Activated CD4-positive, alpha-beta T cell treated with anti-CD3 and anti-CD28 coated beads for 4 hours (primary cell): ENCODE measurements around the gene CHST8.
"Not testable (repeated sequence)": the region's sequence is repeated elsewhere in the genome, so short reads cannot be mapped to it uniquely, and the experiment has no call there.

Experiments
- DNase-seq, 2 donors: peaks; one replicate each; pipeline ENCODE4 v3.0.0-alpha.2; 2020

Gene CHST8

DNA sequence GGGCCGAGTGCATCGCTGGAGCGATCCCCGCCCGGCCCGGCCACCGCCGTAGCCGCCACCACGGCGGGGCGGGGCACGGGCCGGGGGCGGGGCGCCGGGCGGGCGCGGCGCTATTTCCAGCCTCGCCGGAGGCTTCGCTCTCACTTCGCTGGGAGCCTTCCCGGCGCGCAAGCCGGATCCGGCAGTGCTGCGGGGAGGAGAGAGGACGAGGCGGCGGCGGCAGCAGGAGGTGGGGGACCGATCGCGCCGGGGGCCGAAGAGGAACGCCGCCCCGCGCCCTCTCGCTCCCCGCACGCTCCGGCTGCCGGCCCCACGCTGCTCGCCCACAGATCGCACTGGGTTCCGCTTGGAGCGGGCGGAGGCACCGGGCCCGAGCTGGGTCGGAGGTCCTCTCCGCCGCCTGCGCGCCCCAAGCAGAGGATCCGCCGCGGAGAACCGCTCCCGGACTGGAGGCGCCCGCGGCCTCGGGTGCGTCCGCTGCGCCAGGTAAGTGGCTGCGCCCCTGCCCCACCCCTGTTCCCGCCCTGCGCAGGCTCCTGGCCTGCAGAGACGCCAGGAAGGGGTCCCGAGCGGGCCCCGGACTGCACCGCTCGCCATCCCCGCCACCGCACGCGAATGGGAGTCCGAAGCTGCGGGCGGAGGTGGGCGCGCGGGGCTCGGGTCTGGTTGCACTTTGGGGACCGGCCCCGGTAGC, at the start of gene CHST8:
TSS of gene CHST8 (plus strand) at position 143 of the 694 bp plus-strand sequence. CDS start 67,309 bp downstream, outside the sequence.
- no peak for DNase-seq

DNA sequence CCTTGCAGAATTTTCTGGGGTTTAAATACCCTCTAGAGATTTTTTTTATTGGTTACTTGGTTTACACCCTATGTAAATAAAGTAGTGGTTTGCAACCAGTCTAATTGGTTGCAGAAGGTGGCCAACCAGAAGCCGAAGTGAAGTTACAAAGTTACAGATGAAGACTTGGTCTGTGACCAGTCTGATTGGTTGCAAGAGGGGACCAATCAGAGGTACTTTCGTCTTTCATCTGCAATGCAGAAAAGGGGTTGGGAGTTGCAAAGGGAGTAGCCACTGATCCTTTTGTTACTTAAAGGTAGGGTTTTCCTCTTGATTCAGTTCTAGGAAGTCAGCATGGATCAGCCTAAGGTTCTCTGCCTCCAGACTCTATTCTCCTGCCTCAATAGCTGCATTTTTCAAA, 48.8 kb upstream of the CHST8 start:
- DNase-seq, result no peak

DNA sequence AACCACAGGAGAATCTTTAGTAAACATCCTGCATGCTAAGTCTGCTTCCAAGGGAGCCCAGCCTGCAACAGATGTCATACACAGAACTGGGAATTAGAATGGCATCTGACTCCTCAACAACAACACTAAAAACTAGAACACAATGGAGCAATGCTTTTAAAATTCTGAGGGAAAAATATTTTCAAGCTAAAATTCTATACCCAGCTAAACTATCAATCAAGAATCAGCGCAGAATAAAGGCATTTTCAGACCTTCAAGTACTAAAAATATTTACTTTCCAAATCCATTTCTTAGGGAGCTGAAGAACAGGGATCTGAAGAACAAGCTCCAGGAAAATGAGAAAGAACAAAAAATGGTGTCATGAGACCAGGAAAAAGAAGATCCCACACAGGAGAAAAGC, 46.9 kb upstream of the CHST8 start:
- DNase-seq, result no peak

DNA sequence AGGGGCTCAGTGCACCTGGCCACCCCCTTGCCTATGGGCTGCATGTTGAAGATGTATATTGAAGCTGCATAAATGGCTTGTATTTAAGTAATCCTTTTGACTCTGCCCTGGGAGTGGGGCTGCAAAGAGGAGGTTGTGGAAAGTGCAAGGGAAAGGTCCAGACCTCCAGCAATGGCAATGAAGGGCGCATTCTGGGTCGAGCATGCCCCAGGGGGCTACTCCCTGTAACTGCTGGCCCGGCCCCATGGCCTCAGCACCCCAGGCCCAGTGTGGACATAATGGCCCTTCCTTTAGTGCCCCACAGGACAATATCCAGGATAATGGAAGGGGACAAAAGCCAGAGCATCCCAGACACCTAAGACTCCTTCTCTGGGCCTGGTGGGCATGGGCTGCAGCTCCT, 43.1 kb upstream of the CHST8 start:
- no peak for DNase-seq

GRCh38 chr19:33580026-33580644, 41.6 kb upstream of the CHST8 start:
- DNase-seq, result no peak

- no peak for DNase-seq
Observed at GRCh38 chr19:33580645-33581037, 41.1 kb upstream of the CHST8 start.

DNA sequence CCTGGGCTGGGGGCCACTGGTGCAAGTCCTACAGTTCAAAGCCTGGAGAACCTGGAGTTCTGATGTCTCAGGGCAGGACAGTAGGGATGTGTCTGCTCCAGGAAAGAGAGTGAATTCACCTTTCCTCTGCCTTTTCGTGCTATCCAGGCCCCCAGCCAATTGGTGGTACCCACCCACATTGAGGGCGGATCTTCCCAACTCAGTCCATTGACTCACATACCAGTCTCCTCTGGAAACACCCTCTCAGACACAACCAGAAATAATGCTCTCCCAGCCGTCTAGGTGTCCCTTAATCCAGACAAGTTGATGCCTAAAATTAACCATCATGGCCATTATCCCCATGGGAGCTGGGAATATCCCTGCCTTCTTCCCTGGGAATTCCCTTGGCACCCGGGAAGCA, 38.8 kb upstream of the CHST8 start:
- DNase-seq, result no peak

GRCh38 chr19:33587150-33587549, 34.6 kb upstream of the CHST8 start:
- DNase-seq, result no peak

GRCh38 chr19:33590224-33590623, 31.5 kb upstream of the CHST8 start:
- DNase-seq, result no peak

DNA sequence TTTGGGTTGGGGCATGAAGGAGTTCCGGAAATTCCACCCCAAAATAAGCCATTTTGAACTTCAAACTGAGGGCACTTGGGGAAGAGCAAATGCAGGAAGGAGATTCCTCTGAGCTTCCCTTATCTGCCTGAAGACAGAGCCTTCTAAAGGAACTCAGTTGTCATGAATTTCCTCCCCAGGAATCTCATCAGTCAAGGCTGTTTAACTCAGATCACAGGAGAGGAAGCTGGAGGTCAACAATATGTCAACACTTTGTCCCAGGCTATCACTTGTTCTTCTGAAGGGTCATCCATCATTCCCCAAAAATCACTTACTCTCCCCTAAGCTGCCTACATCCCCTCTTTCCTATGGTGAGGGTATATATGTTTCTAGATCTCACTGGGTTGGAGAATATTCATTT, 26.0 kb upstream of the CHST8 start:
- DNase-seq, result no peak

- DNase-seq, result no peak
Observed at GRCh38 chr19:33601583-33601982, 20.2 kb upstream of the CHST8 start.

GRCh38 chr19:33602576-33603204, 19.1 kb upstream of the CHST8 start:
- DNase-seq, result no peak

- DNase-seq, result no peak
Observed at GRCh38 chr19:33603377-33603776, 18.4 kb upstream of the CHST8 start.

DNA sequence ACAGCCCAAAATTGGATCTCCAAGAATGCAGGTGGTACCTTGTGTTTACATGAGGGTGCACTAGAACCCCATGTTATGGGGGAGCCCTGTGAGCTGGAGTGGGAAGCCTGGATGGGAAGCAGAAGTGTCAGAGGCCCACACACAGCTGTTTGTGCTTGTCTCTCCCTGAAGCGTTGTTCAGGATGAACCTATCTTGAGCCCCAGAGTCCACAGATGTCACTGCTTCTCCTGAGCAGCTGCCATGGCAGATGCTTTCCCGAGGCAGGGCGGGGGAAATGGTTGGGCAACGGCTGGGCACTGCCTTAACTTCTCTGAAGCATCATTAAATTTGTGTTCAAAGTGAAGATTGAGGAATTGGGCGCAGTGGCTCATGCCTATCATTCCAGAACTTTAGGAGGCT, 17.1 kb upstream of the CHST8 start:
- no peak for DNase-seq

- not testable (repeated sequence) for DNase-seq
Observed at GRCh38 chr19:33605803-33606295, 15.9 kb upstream of the CHST8 start.

DNA sequence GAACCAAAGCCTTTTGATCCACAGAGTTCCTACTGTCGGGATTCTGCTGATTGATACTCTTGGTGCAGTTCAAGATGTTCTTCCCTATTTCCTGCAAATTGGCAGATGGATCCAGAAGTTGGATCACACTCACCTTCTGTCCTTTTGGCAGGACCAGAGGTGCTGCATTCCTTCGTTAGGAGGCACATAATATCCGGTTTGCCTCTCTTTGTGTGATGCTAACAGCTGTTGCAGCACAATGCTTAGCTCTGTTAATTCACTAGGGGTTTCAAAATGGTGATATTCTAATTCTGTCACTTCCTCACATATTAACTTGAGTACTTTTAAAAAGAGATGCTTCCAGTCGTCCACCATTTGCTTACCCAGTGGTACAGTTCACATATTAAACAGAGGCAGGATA, 15.2 kb upstream of the CHST8 start:
- no peak for DNase-seq

- no peak for DNase-seq
Observed at GRCh38 chr19:33609353-33609752, 12.4 kb upstream of the CHST8 start.

- DNase-seq, result no peak
Observed at GRCh38 chr19:33610588-33610987, 11.2 kb upstream of the CHST8 start.

GRCh38 chr19:33612928-33613619, 8.7 kb upstream of the CHST8 start:
- no peak for DNase-seq

- DNase-seq, result no peak
Observed at GRCh38 chr19:33613620-33614000, 8.1 kb upstream of the CHST8 start.

DNA sequence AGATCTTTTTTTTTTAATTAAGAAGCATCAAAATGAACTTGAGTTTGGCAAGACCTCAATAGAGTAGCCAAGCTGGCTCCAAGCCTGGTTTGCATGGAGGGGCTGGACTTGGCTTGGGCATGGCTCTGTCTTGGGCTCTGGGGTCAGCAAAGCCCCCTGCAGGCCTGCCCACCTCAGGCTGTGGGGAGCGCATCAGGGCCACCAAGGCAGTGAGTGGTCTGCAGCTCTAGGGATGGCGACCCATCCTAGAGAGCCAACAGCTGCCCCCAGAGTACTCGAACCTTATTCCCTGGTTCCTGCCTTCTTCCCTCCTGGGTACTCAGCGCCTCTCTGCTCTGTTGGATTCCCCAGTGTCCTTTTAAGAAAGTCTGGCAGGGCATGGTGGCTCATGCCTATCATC, 5.4 kb upstream of the CHST8 start:
- no peak for DNase-seq

DNA sequence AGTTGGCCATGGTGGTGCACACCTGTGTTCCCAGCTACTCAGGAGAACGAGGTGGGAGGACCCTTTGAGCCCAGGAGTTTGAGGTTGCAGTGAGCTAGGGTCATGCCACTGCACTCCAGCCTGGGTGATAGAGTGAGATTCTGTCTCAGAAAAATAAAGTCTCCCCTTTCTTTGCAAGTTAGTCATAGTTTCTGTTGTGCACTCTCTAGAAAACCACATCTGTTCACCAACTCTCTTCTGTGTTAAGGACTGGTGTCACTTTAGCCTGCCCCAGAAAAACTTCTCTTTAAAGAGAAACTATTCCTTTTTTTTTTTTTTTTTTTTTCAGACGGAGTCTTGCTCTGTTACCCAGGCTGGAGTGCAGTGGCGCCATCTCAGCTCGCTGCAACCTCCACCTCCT, 4.9 kb upstream of the CHST8 start:
- DNase-seq, result no peak

DNA sequence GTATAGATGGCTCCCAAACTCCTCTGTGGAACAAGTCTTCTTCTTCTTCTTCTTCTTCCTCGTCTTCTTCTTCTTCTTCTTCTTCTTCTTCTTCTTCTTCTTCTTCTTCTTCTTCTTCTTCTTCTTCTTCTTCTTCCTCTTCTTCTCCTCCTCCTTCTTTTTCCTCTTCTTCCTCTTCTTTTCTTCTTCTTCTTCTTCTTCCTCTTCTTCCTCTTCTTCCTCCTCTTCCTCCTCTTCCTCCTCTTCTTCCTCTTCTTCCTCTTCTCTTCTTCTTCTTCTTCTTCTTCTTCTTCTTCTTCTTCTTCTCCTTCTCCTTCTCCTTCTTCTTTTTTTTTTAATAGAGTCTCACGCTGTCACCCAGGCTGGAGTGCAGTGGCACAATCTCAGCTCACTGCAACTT, 3.4 kb upstream of the CHST8 start:
- not testable (repeated sequence) for DNase-seq

DNA sequence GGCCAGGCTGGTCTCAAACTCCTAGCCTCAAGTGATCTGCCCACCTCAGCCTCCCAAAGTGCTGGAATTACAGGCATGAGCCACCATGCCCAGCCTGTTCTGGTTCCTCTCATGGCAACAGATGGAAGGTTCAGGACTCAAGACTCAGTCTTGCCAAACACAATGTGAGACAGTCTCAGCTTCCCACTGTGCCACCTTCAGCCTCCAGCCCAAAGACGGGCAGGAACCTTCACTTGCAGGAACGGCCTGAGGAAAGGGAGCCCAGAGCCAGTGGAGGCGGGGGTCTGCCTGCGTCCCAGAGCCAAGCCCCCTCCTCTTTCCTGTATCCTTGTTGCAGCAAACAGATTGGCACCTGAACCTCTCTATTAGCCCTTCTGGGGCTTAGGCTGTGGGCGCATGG, 2.9 kb upstream of the CHST8 start:
- DNase-seq, result no peak
